Cardiac fibroblast (primary cell): ENCODE data around the gene PBX2.
A peak's percentile ranks its signal among the peaks of the same experiment; 100 is the strongest.

ENCODE experiments used
- DNase-seq, 2 donors: peaks; one replicate each; pipeline versions ENCODE4 v3.0.0 to v3.0.0-alpha.2; 2010; ENCODE audit warnings: low read depth in 2 of 2
- H3K4me3 ChIP-seq, 2 donors: replicated peaks in 1 of 2; 1 replicate in 1 of 2; 2 replicates in 1 of 2; pipeline ENCODE4 v1.5.1; 2011; ENCODE audit warnings: low read depth in 2 of 2, low read length in 2 of 2, mild to moderate bottlenecking in 2 of 2, moderate library complexity in 1 of 2
- TF ChIP-seq, protein P1 (sequence below): IDR thresholded peaks from one replicate; pipeline ENCODE4 v1.5.1; 2011; ENCODE audit warnings: low read depth, mild to moderate bottlenecking, low read length, inconsistent platforms

The PBX2 gene

DNA sequence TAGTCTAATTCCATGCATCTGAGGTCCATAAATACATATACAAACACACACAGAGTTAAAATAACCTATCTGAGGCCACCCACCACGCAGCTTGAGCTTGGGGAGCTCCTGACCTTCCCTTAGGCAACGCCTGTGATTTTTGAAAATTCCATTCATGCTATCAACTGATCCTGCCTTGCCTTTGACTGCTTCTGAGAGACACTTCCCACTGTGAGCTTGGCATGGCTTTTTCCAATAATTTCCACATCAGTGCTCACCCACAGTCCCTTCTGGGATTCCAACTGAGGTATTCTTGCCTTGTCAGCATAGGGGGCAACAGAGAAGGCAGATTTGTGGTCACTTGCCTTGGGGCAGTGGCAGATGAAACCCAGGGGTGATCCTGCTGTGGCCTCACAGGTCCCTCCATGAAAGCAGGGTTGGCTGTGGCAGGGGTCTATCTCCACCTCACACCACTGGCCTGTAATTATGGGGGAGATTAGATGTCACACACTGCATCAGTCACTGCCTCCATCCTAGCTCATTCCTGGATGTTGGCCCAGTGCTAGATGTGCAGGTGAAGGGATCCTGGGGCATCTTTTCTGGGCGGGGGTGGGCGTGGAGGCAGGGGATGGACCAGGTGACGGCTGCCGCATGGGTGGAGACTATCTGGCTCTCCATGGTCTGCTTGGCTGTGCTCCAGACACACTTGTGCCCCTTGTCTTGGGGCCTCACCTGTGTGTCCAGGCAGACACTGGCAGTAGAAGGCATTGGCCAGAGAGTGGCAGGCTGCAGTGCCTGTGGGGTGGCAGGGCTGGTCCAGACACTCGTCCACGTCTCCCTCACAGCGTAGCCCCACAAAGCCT, 13.6 kb upstream of the PBX2 start:
- H3K4me3 ChIP-seq, result no peak overlapping the region
- TF ChIP-seq, protein P1, sequence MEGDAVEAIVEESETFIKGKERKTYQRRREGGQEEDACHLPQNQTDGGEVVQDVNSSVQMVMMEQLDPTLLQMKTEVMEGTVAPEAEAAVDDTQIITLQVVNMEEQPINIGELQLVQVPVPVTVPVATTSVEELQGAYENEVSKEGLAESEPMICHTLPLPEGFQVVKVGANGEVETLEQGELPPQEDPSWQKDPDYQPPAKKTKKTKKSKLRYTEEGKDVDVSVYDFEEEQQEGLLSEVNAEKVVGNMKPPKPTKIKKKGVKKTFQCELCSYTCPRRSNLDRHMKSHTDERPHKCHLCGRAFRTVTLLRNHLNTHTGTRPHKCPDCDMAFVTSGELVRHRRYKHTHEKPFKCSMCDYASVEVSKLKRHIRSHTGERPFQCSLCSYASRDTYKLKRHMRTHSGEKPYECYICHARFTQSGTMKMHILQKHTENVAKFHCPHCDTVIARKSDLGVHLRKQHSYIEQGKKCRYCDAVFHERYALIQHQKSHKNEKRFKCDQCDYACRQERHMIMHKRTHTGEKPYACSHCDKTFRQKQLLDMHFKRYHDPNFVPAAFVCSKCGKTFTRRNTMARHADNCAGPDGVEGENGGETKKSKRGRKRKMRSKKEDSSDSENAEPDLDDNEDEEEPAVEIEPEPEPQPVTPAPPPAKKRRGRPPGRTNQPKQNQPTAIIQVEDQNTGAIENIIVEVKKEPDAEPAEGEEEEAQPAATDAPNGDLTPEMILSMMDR, result no peak
- DNase-seq, result no peak

DNA sequence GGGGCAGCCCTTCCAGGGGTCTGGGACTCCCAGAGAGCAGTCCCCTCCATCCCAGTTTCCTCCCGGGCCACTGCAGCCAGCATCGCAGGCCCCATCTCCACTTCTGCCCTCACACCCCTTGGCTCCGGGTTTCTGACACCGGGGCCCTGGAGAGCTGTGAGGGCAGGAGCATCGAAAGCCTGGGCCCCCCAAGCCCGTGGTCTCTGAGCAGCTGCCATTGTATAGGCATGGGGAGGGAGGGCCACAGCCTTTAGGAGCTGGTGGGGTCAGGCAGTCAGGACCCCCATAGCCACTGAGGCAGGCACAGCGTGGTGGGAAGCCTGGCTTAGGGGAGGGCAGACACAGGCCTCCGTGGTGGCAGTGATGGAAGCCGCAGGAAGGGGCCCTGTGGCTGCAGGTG, 12.2 kb upstream of the PBX2 start:
- TF ChIP-seq, protein P1, result no peak
- no peak overlapping the region for H3K4me3 ChIP-seq
- DNase-seq, result no peak

DNA sequence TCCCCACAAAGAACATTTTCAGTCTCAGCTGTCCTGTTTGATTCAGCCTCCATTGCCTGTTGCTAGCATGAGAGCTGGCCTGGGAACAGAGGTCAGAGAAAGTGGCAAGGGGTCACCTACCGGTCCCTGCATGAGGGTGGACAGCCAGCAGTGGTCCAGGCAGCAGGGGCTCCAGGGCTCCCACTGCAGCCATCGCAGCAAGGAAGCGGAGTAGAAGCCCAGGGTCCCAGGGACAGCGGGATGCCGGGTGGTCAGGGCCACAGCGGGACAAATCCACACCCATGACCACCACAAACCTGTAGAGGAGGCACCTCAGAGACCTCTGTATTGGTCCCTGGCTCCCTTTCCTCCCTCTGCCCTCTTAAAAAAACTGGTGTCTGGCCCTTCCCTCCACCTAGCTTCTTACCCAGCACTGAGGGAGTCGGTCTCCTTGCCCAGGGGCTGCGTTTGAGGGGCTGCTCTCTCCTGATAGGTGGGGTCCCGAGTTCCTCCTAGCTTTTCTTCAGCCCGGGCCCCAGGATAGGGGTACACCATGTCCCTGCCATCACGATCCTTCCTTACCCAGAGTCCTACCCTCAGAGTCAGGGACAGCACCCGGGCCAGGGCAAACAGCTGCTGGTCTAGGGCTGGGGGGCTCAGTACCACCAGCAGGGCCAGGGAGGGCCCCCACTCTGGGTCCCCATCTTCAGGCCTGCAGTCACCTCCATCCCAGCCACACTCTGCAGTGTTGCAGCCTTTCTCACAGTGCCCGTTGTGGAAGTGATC, 10.9 kb upstream of the PBX2 start:
- TF ChIP-seq, protein P1, result no peak
- DNase-seq, result no peak
- no peak overlapping the region for H3K4me3 ChIP-seq

DNA sequence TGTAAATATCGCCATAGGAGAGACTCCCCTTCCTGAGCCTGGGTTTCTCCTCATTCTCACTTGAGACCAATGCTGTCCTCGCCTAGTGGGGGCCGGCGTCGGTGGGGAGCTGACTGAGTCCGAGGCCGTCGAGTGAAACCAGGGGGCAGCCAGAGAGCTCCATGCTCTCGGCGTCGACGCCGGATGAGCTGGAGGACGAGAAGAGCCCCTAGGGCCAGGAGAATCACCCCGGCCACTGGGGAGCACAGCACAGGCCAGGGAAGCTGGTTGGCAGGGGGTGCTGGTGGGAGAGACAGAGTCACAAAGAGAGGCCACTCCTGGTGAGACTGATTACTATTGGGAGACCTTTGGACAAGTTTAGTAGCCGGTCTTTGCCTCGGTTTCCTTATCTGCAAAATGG, 8.9 kb upstream of the PBX2 start:
- TF ChIP-seq, protein P1, result no peak
- H3K4me3 ChIP-seq, result no peak overlapping the region
- DNase-seq, result no peak

DNA sequence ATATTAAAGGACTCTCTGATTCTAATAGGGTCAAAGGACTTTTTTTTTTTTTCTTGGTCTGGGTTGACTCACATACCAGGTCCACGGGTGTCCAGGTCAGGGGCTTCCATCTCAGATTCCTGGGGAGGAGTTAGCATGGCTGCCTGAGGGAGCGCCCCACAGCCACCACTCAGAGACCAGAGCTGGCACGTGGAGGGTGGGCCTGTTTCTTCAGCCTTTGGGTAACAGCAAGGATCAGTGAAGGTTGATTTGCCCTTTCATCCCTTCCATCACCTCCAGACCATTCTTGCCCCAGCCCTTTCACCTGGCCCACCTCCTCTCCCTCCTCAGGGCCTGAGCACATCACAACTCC, 8.3 kb upstream of the PBX2 start:
- no peak for DNase-seq
- TF ChIP-seq, protein P1, result no peak
- no peak overlapping the region for H3K4me3 ChIP-seq

DNA sequence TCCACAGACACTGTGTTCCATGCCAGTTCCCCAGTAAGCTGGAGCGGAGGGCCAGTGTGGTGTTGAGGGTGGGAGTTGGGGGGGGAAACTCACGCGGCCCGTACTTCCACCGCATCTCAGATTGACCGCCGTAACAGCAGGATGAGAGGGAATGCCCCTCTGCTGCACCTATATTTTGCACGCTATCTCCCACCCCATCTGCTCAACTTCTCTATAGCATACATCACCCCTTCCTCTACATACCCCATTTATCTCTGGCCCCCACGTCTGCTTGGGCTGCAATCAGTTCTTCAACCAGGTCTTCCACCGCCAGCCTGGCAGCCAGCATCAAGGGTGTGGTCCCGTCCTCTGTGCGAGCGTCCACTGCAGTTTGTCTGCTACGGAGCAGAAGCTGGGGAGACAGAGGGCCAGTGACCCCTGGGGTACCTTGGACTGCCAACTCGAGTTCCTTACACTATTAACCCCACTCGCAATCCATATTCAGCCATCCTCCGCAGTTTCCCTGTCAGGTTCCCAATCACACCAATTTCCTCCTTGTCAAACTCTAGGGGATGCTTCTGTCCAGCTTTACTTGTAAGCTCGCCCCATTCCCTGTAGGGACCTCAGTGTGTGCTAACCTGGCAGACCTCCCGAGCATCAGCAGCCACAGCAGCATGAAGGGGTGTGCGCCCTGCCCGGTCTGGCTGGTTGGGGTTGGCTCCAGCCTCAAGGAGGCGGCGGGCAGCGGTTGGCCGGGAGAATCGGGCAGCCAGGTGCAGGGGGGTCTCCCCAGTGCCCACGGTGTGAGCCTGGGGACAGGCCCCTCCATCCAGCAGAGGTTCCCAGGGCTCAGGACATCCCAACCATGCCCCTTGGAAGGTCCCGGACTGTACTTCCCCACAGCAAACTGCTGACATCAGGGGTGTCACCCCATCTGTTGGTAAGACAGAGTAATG, 6.9 kb upstream of the PBX2 start:
- peak overlapping the region; percentile 75 to 84 for H3K4me3 ChIP-seq
- TF ChIP-seq, protein P1, result no peak
- DNase-seq, result peak; percentile 28 to 38
